C4-2B (cell line): Measurements from ENCODE around the gene GABRE.

Source experiments
- ZFX ChIP-seq: fragments of 450-650 bp; IDR thresholded peaks from 2 replicates; pipeline ENCODE4 v1.6.1; 2017
- TF ChIP-seq, protein P1 (sequence below): fragments of 450-650 bp; conservative IDR thresholded peaks from 2 replicates; pipeline ENCODE4 v1.5.1; 2017; ENCODE audit warnings: mild to moderate bottlenecking

DNA sequence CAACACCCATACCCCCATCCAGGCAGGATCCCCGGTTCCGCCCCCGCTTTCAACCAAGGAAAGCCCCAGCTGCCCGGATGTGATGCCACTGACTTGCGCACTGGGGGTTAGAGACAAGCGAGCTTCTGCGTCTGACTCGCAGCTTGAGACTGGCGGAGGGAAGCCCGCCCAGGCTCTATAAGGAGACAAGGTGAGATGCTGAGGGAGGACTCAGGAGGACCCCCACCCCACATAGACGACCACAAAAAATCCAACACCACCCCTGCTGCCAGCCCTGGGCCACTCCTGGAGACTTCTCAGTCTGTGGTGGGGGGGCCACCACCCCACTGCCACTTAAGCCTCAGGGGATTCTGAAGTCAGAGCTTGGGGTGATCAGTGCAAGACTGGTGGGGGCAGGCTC is 61.7 kb downstream of the GABRE start, which contains the start of gene MAGEA4:
- TF ChIP-seq, protein P1, sequence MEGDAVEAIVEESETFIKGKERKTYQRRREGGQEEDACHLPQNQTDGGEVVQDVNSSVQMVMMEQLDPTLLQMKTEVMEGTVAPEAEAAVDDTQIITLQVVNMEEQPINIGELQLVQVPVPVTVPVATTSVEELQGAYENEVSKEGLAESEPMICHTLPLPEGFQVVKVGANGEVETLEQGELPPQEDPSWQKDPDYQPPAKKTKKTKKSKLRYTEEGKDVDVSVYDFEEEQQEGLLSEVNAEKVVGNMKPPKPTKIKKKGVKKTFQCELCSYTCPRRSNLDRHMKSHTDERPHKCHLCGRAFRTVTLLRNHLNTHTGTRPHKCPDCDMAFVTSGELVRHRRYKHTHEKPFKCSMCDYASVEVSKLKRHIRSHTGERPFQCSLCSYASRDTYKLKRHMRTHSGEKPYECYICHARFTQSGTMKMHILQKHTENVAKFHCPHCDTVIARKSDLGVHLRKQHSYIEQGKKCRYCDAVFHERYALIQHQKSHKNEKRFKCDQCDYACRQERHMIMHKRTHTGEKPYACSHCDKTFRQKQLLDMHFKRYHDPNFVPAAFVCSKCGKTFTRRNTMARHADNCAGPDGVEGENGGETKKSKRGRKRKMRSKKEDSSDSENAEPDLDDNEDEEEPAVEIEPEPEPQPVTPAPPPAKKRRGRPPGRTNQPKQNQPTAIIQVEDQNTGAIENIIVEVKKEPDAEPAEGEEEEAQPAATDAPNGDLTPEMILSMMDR = no peak
- TF ChIP-seq ZFX = no peak
